K562 (cell line): ENCODE data around the gene SLC34A3.

Experiments used
- CREM ChIP-seq: IDR thresholded peaks from 2 replicates; pipeline ENCODE4 v1.6.1; 2014; ENCODE audit warnings: antibody characterized with exemption, low read depth
- FOSL1 ChIP-seq: fragments of 200-800 bp; sonication (Bioruptor generic); conservative IDR thresholded peaks from 2 replicates; pipeline ENCODE4 v1.6.1; 2016; ENCODE audit warnings: missing genetic modification characterization, missing compliant biosample characterization
- MTA1 ChIP-seq: fragments of 450-650 bp; IDR thresholded peaks from 2 replicates; pipeline ENCODE4 v1.6.1; 2017; ENCODE audit warnings: borderline replicate concordance
- SMC3 ChIP-seq: conservative IDR thresholded peaks from 2 replicates; pipeline ENCODE4 v1.6.1; 2011; ENCODE audit warnings: low read depth, low read length, improper control_type of control experiment; ENCODE audit not compliant: insufficient read depth
- ZBTB8A ChIP-seq: fragments of 450-650 bp; IDR thresholded peaks from 2 replicates; pipeline ENCODE4 v1.6.1; 2018; ENCODE audit warnings: mild to moderate bottlenecking, moderate library complexity; ENCODE audit not compliant: partially characterized antibody
- ZNF146 ChIP-seq: IDR thresholded peaks from one replicate; pipeline ENCODE4 v1.6.1; 2018; ENCODE audit warnings: missing compliant biosample characterization; ENCODE audit not compliant: unreplicated experiment
- ZNF175 ChIP-seq: fragments of 200-800 bp; sonication (Bioruptor generic); IDR thresholded peaks from 2 replicates; pipeline ENCODE4 v1.6.1; 2016; ENCODE audit warnings: low read depth, mild to moderate bottlenecking, missing genetic modification characterization, missing compliant biosample characterization
- TF ChIP-seq, protein P1 (sequence below), 3 experiments: IDR thresholded peaks in 2 of 3; conservative IDR thresholded peaks in 1 of 3; 2 replicates each; pipeline ENCODE4 v1.5.1; 2011 to 2012; ENCODE audit warnings: low read length in 3 of 3, mild to moderate bottlenecking in 3 of 3, control low read depth in 2 of 3, improper control_type of control experiment in 1 of 3, inconsistent platforms in 1 of 3, low read depth in 1 of 3, mixed read lengths in 1 of 3, moderate library complexity in 1 of 3; ENCODE audit not compliant: insufficient read depth in 2 of 3

DNA sequence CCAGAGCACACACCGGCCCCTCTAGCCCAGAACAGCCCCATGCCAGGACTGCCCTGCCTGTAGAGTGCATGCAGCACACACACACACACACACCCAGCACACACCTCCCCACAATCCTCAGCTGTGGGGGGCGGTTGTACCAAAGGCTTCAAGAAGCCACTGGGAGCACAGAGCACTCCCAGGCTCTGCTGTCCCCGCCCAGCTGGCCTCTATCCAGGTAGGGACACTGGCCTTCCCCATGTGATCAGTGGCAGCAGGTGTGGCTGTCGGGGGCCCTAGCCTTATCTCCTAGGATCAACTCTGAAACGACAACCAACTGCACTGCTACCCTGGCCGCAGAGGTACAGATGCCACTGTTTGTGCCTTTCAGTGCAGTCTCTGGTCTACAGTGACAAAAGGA lies 44.3 kb upstream of the SLC34A3 start:
- no peak for TF ChIP-seq ZNF175 (CRISPR knock-in tag)
- no peak for TF ChIP-seq ZBTB8A
- no peak for TF ChIP-seq FOSL1
- no peak for TF ChIP-seq CREM
- no peak for TF ChIP-seq ZNF146 (CRISPR knock-in tag)
- no peak for TF ChIP-seq SMC3
- TF ChIP-seq, protein P1, sequence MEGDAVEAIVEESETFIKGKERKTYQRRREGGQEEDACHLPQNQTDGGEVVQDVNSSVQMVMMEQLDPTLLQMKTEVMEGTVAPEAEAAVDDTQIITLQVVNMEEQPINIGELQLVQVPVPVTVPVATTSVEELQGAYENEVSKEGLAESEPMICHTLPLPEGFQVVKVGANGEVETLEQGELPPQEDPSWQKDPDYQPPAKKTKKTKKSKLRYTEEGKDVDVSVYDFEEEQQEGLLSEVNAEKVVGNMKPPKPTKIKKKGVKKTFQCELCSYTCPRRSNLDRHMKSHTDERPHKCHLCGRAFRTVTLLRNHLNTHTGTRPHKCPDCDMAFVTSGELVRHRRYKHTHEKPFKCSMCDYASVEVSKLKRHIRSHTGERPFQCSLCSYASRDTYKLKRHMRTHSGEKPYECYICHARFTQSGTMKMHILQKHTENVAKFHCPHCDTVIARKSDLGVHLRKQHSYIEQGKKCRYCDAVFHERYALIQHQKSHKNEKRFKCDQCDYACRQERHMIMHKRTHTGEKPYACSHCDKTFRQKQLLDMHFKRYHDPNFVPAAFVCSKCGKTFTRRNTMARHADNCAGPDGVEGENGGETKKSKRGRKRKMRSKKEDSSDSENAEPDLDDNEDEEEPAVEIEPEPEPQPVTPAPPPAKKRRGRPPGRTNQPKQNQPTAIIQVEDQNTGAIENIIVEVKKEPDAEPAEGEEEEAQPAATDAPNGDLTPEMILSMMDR (IDR thresholded peaks at IDR 0.05 in 2 of 3, conservative IDR thresholded peaks at IDR 0.05 in 1 of 3; ENCODE audit: insufficient read depth in 2 of 3, low read depth in 1 of 3, low read length in 3 of 3), result no peak
- TF ChIP-seq MTA1, result no peak
